Stimulated activated CD8-positive, alpha-beta memory T cell treated with anti-CD3 and anti-CD28 coated beads, Interleukin-7, amount 100 ng/mL, for 4 hours (primary cell): ENCODE data around the gene PARD3B.

Experiments used
- DNase-seq, 2 donors: peaks; one replicate each; pipeline ENCODE4 v3.0.0-alpha.2; 2020; ENCODE audit warnings: low read depth in 2 of 2

PARD3B gene

GRCh38 chr2:205390866-205391265 lies 845.6 kb downstream of the PARD3B start:
- DNase-seq, result no peak

DNA sequence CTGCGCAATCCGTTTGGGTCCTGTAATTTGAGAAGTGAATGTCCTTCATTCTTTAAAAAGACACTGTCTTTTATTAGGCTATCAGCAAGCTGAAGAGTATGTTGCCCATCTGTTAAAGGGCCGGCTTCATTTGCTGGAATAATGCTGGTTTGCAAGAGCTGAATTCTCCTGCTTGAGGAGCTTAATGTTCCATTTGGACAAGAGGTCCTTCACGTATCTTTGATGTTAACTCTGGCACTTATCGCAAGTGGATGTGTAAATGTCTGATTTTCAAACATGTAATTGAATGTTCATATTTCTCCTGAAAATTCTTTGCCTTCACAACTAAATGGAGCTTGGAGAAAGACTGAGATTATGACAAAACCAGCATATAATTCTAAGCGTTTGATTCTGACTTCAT lies 856.2 kb downstream of the PARD3B start:
- DNase-seq, result no peak

DNA sequence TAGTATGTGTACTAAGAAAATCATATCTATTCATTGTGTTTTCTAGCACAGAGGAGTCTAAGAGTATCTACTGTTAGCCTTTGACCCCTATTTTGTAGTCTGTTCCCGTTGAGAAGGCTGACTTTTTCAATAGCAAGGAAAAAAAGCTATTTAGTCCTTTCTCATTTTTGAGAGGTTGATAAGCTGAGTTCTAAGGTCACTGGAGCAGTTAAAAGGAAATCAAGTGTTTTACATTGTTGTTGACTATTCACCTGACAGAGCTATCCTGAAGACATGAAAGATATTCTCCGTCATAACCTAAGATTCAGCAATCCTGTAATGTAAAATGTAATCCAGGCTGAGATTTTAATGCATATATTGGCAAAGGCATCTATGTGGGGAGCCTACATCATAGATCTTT lies 856.7 kb downstream of the PARD3B start:
- no peak for DNase-seq

DNA sequence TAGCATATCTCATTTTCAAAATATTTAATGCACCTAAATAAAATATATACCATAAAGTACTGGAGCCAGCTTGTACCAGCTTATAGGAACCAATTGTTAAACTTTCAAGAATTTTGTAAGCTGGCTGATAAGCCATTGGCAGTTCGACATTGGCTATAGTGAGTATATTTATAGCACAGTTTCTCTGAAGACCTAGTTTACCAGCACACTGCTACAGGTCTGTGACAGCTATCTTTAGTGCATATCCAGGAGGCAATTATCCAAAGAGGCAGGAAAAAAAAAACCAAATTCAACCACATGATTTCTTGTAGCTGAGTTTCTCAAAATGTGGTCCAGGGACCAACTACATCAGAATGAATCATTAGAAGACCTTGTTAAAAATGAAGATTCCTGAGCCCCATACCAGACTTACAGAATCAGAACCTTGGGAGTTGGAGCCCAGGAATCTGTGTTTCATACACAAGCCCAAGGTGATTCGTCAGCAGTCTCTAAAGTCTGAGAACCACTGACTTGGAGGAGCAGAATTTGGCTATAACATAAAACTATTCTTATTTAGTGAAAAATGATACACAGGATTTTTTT lies 858.1 kb downstream of the PARD3B start:
- DNase-seq, result no peak

DNA sequence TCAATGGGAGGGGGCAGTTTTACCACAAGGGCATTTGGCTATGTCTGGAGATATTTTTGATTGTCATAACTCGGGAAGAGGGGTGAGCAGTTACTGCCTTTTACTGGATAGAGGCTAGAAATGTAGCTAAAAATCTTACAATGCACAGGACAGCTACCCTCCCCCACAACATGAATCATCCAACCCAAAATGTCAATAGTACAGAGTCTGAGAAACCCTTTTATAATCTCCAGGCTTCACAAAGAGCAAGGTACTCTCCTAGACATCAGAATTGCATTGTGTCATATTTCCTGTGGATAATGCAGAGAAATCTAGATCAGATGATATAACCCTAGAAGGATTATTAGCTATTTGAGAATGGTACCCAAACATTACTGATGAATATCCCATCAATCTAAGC lies 859.9 kb downstream of the PARD3B start:
- no peak for DNase-seq

GRCh38 chr2:205405752-205406151 lies 860.5 kb downstream of the PARD3B start:
- DNase-seq, result no peak

- no peak for DNase-seq
Measured at GRCh38 chr2:205407984-205408383, 862.7 kb downstream of the PARD3B start.

- DNase-seq, result no peak
Measured at GRCh38 chr2:205408696-205409095, 863.4 kb downstream of the PARD3B start.

GRCh38 chr2:205409411-205409810 lies 864.1 kb downstream of the PARD3B start:
- no peak for DNase-seq

- no peak for DNase-seq
Measured at GRCh38 chr2:205411558-205411957, 866.3 kb downstream of the PARD3B start.

- no peak for DNase-seq
Measured at GRCh38 chr2:205424326-205424725, 879.1 kb downstream of the PARD3B start.

DNA sequence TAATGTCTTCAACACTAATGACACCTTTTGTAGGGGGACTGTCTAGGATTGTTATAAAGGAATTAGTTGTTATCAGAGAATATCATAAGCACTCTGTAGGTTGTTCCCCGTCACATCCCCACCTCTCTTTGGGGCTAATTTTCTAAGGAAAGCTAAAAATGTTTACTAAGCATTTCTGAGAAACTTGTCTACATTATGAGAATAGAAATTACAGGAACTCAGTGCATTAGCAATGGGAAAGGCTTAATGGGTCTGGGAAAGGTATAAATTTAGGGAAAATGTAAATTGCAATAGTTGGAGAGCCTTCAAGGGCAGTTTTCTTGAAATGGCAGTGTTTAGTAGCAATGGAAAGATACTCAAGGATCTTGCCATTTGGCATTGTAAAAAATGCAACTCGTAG lies 879.8 kb downstream of the PARD3B start:
- DNase-seq, result no peak

GRCh38 chr2:205427112-205427511 lies 881.8 kb downstream of the PARD3B start:
- no peak for DNase-seq

DNA sequence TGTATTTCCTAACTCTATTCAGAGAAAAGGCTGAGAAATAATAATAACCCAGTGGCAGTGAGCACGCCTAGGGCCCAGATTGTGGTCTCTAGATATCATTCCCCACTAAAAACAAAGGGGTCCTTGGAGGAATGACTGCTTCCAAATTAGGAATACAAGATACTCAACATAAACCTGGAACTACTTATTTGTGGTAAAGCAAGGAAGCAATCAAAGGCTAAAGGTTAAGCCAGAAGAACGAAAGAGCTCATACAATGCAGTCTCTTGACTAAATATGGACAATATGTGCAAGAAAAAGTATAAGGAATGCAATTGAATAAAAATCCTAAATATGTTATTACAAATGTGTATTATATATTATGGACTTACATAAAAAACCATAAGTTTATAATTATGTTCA lies 883.5 kb downstream of the PARD3B start:
- DNase-seq, result no peak

DNA sequence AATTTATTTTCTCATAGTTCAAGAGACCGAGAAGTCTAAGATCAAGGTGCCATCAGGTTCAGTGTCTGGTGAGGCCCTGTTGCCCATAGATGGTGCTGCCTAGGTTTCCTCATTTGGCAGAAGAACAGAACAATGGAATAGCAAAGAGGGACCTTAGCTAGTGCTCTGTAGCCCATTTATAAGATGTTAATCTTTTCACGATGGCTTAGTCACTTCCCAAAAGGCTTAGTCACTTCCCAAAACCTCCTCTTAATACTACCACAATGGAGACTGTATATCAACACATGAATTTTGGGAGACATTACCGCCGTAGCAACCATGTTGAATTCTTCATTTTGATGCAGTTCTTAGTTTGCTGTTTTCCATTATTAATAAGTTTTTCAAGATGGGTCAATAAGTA lies 890.7 kb downstream of the PARD3B start:
- DNase-seq, result no peak

DNA sequence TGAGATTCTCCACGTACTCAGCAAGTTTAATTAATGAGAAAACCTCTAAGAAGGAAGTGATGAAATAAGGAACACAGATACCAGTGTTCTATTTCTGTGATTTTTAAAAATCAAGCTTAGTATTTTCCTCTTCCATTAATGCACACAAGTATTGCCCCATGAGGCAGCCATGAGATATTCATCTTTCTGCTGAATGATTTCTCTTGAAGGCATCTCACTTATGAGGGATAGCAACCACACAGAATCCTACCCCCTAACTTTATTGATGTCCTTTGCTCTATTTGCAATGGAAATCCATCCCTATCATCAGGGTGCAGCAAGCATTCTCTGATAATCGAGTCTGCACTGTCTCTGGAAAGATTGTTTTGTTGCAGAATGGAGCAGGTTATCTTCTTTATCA lies 893.0 kb downstream of the PARD3B start:
- no peak for DNase-seq

DNA sequence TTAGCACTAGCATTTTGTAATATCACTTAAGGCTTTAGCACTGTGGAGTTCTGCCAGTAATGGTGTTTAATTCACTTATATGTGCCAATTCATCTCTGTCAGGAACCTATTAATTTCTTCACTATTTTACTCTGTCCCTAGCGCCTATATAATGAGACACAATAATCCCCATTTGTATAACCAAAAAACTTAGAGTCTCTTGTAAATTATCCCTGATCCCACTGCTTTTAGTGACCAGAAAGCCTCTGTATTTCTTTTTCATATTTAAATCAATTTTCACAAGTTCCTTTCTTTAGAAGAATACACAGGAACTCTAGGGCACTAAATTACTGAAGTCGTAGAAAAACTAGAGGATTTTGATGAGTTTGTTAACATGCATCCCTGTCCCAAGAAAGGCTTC lies 894.3 kb downstream of the PARD3B start:
- DNase-seq, result no peak

DNA sequence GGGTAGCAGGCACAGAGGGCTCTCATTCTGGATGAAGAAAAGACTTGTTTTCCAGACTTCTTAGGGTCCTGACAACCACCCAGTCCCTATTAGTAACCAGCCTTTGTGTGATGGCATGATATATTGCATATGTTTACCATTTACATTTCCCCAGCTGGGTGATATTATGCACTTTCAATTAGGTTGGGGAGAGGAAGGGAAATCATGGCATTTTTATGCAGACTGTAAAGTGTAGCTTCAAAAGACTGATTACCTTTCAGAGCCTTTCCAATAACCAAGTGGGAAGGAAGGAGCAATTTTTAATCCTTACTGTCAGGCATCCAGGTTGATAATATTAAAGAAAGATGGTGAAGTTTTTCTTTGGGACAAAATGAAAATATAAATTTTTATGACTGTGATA lies 896.2 kb downstream of the PARD3B start:
- DNase-seq, result no peak

GRCh38 chr2:205448189-205448588 lies 902.9 kb downstream of the PARD3B start:
- no peak for DNase-seq

- DNase-seq, result no peak
Measured at GRCh38 chr2:205451901-205452512, 906.7 kb downstream of the PARD3B start.

DNA sequence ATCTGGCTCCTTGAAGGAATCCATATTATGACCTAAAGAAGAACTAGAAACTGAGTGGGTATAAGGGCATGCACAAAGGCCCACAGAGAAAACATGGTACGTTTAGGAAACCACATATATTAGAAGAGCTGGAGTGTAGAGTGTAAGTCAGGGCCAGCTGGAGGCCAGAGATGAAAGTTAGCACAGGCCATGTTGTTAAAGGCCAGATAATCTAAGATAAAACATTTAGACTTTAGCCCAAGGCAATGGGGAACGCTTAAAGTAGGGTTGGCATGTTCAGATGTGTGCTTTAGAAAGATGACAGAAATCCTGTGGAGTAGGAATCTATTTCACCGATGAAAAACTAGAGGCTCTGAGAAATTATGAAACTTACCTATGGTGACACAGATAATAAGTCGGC lies 907.9 kb downstream of the PARD3B start:
- DNase-seq, result no peak

- DNase-seq, result no peak
Measured at GRCh38 chr2:205456682-205457081, 911.4 kb downstream of the PARD3B start.

- DNase-seq, result no peak
Measured at GRCh38 chr2:205460217-205460616, 914.9 kb downstream of the PARD3B start.

GRCh38 chr2:205461169-205461568 lies 915.9 kb downstream of the PARD3B start:
- DNase-seq, result no peak
